Measurements from ENCODE around the gene ZC3H12D.

GRCh38 chr6:149483849-149484655 lies 762 bp downstream of the ZC3H12D start:
- no peak for TF ChIP-seq HEY1 (CRISPR knock-in tag; IDR thresholded peaks at IDR 0.05; ENCODE audit: borderline replicate concordance)
- TF ChIP-seq GABPB2 (CRISPR knock-in tag; conservative IDR thresholded peaks at IDR 0.05), result no peak
- no peak for TF ChIP-seq REST (IDR thresholded peaks at IDR 0.05; ENCODE audit: borderline replicate concordance)
- no peak for TF ChIP-seq REST (CRISPR knock-in tag; IDR thresholded peaks at IDR 0.05; ENCODE audit: low read depth)

All from K562 (cell line).